ENCODE measurements around the gene GNAI2. TPM values are rescaled to one million over a fixed set of nuclear protein-coding genes. Genes with fewer than 3 reads are reported as not detected.

Gene GNAI2
- polyA plus RNA-seq, 1 of the 3 experiments (the other 2 are of a cell fraction): 649 TPM

DNA sequence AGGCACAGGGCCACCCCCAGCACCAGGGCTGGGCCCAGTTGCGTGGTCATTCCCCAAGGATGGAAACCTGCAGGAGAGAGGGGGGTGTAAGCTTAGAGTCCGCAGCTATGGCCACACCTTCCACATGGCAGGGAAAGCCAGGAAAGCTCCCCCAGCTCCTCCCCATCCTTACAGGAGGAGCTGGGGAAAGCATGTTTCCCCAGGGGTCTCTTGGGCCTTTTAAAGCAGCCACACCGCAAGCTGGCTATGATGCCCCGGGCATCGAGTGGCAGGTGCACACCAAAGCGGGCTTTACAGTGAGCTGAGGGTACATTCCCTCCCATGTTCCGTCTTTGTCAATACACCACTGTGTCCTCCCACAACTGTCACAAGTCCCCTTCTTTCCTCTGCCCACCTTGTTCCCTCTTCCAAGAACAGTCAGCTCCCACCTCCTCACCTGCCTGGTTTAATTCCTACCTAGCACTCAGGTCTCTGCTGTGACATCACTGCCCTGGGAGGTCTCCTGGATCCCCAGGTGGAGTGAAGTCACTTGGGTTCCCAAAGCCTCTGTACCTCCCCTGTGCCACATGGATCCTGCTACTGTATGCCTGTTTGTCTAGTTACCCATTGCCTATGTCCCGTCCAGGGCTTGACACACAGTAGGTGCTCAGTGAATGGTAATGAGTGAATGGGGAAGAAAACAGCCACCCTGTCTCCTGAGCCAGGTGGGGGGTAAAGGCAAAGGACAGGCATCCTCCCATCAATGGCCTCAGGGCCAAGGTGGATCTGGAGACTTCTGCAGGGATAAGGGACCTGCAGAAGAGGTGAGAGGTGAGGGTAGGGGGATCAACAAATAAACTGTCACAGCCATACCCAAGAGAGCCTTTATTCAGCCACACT, 59.8 kb downstream of the GNAI2 start (continued):
- TF ChIP-seq, protein P1, sequence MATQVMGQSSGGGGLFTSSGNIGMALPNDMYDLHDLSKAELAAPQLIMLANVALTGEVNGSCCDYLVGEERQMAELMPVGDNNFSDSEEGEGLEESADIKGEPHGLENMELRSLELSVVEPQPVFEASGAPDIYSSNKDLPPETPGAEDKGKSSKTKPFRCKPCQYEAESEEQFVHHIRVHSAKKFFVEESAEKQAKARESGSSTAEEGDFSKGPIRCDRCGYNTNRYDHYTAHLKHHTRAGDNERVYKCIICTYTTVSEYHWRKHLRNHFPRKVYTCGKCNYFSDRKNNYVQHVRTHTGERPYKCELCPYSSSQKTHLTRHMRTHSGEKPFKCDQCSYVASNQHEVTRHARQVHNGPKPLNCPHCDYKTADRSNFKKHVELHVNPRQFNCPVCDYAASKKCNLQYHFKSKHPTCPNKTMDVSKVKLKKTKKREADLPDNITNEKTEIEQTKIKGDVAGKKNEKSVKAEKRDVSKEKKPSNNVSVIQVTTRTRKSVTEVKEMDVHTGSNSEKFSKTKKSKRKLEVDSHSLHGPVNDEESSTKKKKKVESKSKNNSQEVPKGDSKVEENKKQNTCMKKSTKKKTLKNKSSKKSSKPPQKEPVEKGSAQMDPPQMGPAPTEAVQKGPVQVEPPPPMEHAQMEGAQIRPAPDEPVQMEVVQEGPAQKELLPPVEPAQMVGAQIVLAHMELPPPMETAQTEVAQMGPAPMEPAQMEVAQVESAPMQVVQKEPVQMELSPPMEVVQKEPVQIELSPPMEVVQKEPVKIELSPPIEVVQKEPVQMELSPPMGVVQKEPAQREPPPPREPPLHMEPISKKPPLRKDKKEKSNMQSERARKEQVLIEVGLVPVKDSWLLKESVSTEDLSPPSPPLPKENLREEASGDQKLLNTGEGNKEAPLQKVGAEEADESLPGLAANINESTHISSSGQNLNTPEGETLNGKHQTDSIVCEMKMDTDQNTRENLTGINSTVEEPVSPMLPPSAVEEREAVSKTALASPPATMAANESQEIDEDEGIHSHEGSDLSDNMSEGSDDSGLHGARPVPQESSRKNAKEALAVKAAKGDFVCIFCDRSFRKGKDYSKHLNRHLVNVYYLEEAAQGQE (IDR thresholded peaks at IDR 0.05; ENCODE audit: low read depth, low read length): no peak
- TF ChIP-seq EZH2phosphoT487 (IDR thresholded peaks at IDR 0.05; ENCODE audit: borderline replicate concordance, low read depth): no peak

DNA sequence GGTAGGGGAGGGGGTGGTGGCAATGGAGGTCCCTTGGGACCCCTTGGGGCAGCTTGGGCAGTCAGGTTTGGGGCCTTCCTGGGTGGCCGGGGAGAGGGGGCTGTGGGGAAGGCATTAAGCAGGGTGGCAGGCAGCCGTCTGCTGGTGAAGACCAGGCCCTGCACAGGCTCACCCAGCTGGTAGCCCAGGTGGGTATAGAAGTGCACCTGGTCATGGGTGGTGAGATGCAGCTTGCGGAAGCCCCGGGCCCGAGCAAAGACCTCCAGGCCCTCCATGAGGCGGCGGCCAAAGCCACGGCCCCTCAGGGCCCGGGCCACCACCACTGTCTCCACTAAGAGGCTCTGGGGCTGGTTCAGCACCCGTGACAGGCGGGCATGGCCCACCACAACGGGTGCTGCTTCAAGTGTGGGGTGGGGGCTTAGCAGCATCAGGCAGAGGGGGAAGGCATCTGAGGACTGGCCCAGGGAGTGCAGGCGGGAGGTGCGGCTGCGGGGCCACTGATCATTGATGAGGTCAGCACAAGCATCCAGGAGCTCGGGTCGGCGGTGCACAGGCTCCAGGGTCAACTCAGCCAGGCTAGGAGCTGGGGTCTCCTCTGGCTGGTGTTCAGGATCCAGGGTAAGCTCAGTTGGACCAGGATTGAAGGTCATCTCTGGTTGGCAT, 60.8 kb downstream of the GNAI2 start:
- Histone ChIP-seq H3K27ac (ENCODE audit: low read depth in 2 of 2, low read length in 1 of 2) (no peak overlapping the region), H3F3A (replicated peaks; ENCODE audit: insufficient read depth) (no peaks in the 10 kb centered on the region), H4K20me1 (ENCODE audit: insufficient read depth) (no peaks in the 10 kb centered on the region), H3K4me2 (no peak overlapping the region), H3K9me3 (no peaks in the 10 kb centered on the region), H3K36me3 (replicated peaks in 1 of 2; ENCODE audit: control insufficient read depth in 1 of 2, insufficient read depth in 2 of 2, low read length in 1 of 2) (peaks cover 0 to 6% of the 10 kb centered on the region in 2 experiments), H3K27me3 (ENCODE audit: insufficient read depth) (no peaks in the 10 kb centered on the region), H3K4me3 (ENCODE audit: low read depth in 2 of 2, low read length in 1 of 2) (no peak overlapping the region), H3K9me2 (no peaks in the 10 kb centered on the region), H2AFZ (ENCODE audit: low read depth) (no peak overlapping the region), H3K4me1 (ENCODE audit: control insufficient read depth in 1 of 2, insufficient read depth in 2 of 2, low read depth in 1 of 2, low read length in 1 of 2) (peaks cover 13 to 30% of the 10 kb centered on the region in 2 experiments; a peak in 3 of 4 replicates), H3K79me2 (ENCODE audit: insufficient read depth) (peaks cover 11% of the 10 kb centered on the region), H3K9ac (no peak overlapping the region)
- POLR2A ChIA-PET: no interaction called here
- no peak for DNase-seq
- CTCF ChIA-PET: interaction anchor here (0.5 to 3.4 kb wide), 3 partner anchors 27 to 84 kb away, joined by 3 to 16 read pairs (median 7); no protein-coding TSS in a partner anchor
- WGBS (ENCODE audit: low lambda C conversion rate): 94% methylated on average over 3 of the region's 18 CpGs
- TF ChIP-seq NFIC (IDR thresholded peaks at IDR 0.05; ENCODE audit: borderline replicate concordance): no peak
- TF ChIP-seq NRF1 (IDR thresholded peaks at IDR 0.05; ENCODE audit: low read depth, low read length): no peak
- TF ChIP-seq TCF12 (IDR thresholded peaks at IDR 0.05): no peak
- TF ChIP-seq RXRA (IDR thresholded peaks at IDR 0.05; ENCODE audit: borderline replicate concordance, low read depth): no peak
- TF ChIP-seq, protein P1 (IDR thresholded peaks at IDR 0.05; ENCODE audit: low read depth, low read length): no peak
- TF ChIP-seq TAF1 (IDR thresholded peaks at IDR 0.05; ENCODE audit: borderline replicate concordance, low read depth, low read length): no peak
- no peak for TF ChIP-seq SIN3A (IDR thresholded peaks at IDR 0.05; ENCODE audit: borderline replicate concordance, low read depth, low read length)
- TF ChIP-seq, protein P2, sequence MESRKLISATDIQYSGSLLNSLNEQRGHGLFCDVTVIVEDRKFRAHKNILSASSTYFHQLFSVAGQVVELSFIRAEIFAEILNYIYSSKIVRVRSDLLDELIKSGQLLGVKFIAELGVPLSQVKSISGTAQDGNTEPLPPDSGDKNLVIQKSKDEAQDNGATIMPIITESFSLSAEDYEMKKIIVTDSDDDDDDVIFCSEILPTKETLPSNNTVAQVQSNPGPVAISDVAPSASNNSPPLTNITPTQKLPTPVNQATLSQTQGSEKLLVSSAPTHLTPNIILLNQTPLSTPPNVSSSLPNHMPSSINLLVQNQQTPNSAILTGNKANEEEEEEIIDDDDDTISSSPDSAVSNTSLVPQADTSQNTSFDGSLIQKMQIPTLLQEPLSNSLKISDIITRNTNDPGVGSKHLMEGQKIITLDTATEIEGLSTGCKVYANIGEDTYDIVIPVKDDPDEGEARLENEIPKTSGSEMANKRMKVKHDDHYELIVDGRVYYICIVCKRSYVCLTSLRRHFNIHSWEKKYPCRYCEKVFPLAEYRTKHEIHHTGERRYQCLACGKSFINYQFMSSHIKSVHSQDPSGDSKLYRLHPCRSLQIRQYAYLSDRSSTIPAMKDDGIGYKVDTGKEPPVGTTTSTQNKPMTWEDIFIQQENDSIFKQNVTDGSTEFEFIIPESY (IDR thresholded peaks at IDR 0.05; ENCODE audit: borderline replicate concordance, low read depth): no peak
- no peak for TF ChIP-seq EZH2phosphoT487 (IDR thresholded peaks at IDR 0.05; ENCODE audit: borderline replicate concordance, low read depth)
- TF ChIP-seq RCOR1 (IDR thresholded peaks at IDR 0.05; ENCODE audit: low read length): no peak
- TF ChIP-seq GATA2 (CRISPR knock-in tag; IDR thresholded peaks at IDR 0.05): no peak
- TF ChIP-seq POLR2AphosphoS5 (IDR thresholded peaks at IDR 0.05; ENCODE audit: low read depth, low read length): no peak
- TF ChIP-seq CHD2 (IDR thresholded peaks at IDR 0.05; ENCODE audit: low read length, partially characterized antibody): no peak
- TF ChIP-seq, protein P3, sequence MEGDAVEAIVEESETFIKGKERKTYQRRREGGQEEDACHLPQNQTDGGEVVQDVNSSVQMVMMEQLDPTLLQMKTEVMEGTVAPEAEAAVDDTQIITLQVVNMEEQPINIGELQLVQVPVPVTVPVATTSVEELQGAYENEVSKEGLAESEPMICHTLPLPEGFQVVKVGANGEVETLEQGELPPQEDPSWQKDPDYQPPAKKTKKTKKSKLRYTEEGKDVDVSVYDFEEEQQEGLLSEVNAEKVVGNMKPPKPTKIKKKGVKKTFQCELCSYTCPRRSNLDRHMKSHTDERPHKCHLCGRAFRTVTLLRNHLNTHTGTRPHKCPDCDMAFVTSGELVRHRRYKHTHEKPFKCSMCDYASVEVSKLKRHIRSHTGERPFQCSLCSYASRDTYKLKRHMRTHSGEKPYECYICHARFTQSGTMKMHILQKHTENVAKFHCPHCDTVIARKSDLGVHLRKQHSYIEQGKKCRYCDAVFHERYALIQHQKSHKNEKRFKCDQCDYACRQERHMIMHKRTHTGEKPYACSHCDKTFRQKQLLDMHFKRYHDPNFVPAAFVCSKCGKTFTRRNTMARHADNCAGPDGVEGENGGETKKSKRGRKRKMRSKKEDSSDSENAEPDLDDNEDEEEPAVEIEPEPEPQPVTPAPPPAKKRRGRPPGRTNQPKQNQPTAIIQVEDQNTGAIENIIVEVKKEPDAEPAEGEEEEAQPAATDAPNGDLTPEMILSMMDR (IDR thresholded peaks at IDR 0.05): no peak
- no peak for TF ChIP-seq EP300 (IDR thresholded peaks at IDR 0.05; ENCODE audit: borderline replicate concordance in 1 of 2, low read depth in 1 of 2, low read length in 1 of 2)
- no peak for TF ChIP-seq SMC3 (IDR thresholded peaks at IDR 0.05; ENCODE audit: low read depth, low read length)
- no peak for TF ChIP-seq GABPA (IDR thresholded peaks at IDR 0.05; ENCODE audit: low read depth)
